Adipocyte (in vitro differentiated cells): Measurements from ENCODE around the gene SLC4A7.

Experiments
- DNase-seq: peaks from one replicate; pipeline ENCODE4 v3.0.0-alpha.2; 2015; ENCODE audit warnings: low read depth
- H3K27me3 ChIP-seq: replicated peaks from 2 replicates; pipeline ENCODE4 v1.7.0; 2013; ENCODE audit warnings: mild to moderate bottlenecking, low read length, moderate library complexity; ENCODE audit not compliant: control insufficient read depth, insufficient read depth
- H3K36me3 ChIP-seq: 2 replicates; pipeline ENCODE4 v1.7.0; 2013; ENCODE audit warnings: low read length, mild to moderate bottlenecking, moderate library complexity; ENCODE audit not compliant: control insufficient read depth, insufficient read depth, severe bottlenecking
- H3K4me1 ChIP-seq: 2 replicates; pipeline ENCODE4 v1.7.0; 2013; ENCODE audit warnings: mild to moderate bottlenecking, low read length, moderate library complexity; ENCODE audit not compliant: control insufficient read depth, insufficient read depth
- H3K4me3 ChIP-seq: 2 replicates; pipeline ENCODE4 v1.7.0; 2013; ENCODE audit warnings: mild to moderate bottlenecking, low read length, moderate library complexity
- H3K9ac ChIP-seq: 2 replicates; pipeline ENCODE4 v1.7.0; 2013; ENCODE audit warnings: mild to moderate bottlenecking, low read length, moderate library complexity
- H3K9me3 ChIP-seq: 2 replicates; pipeline ENCODE4 v1.7.0; 2013; ENCODE audit warnings: mild to moderate bottlenecking, low read length, moderate library complexity; ENCODE audit not compliant: control insufficient read depth

SLC4A7 gene

GRCh38 chr3:27485866-27486265 is 1.7 kb upstream of the SLC4A7 start:
- no peak for DNase-seq
- Histone ChIP-seq H3K36me3 (no peaks in the 10 kb centered on the region), H3K9me3 (no peaks in the 10 kb centered on the region), H3K9ac (no peak overlapping the region), H3K4me1 (peaks cover 16% of the 10 kb centered on the region), H3K4me3 (no peak overlapping the region), H3K27me3 (no peaks in the 10 kb centered on the region)

GRCh38 chr3:27483117-27484014 is 818 bp downstream of the SLC4A7 start:
- Histone ChIP-seq H3K36me3 (no peaks in the 10 kb centered on the region), H3K9me3 (no peaks in the 10 kb centered on the region), H3K9ac (peak overlapping the region; percentile 97), H3K4me3 (peak overlapping the region; percentile 98), H3K27me3 (no peaks in the 10 kb centered on the region), H3K4me1 (peaks cover 20% of the 10 kb centered on the region)
- peak; percentile 73 for DNase-seq

GRCh38 chr3:27479806-27480543 is 4.2 kb downstream of the SLC4A7 start:
- Histone ChIP-seq H3K4me1 (peaks cover 24% of the 10 kb centered on the region), H3K27me3 (no peaks in the 10 kb centered on the region), H3K9me3 (no peaks in the 10 kb centered on the region), H3K36me3 (no peaks in the 10 kb centered on the region), H3K4me3 (peak overlapping the region; percentile 36), H3K9ac (no peak overlapping the region)
- DNase-seq: no peak

- no peaks in the 10 kb centered on the region for H3K36me3 ChIP-seq
- H3K4me1 ChIP-seq: peaks cover 25% of the 10 kb centered on the region
- peak overlapping the region; percentile 51 for H3K4me3 ChIP-seq
- no peaks in the 10 kb centered on the region for H3K27me3 ChIP-seq
- DNase-seq: no peak
- no peaks in the 10 kb centered on the region for H3K9me3 ChIP-seq
- H3K9ac ChIP-seq: peak overlapping the region; percentile 66
Measured at GRCh38 chr3:27471923-27472550, 12.1 kb downstream of the SLC4A7 start.

- H3K4me1 ChIP-seq: peaks cover 23% of the 10 kb centered on the region
- no peaks in the 10 kb centered on the region for H3K9me3 ChIP-seq
- H3K4me3 ChIP-seq: no peak overlapping the region
- no peaks in the 10 kb centered on the region for H3K27me3 ChIP-seq
- DNase-seq: no peak
- no peak overlapping the region for H3K9ac ChIP-seq
- H3K36me3 ChIP-seq: no peaks in the 10 kb centered on the region
Measured at GRCh38 chr3:27468283-27468886, 15.8 kb downstream of the SLC4A7 start.

GRCh38 chr3:27467545-27467944 is 16.6 kb downstream of the SLC4A7 start:
- H3K4me3 ChIP-seq: peak overlapping the region; percentile 19
- DNase-seq: peak; percentile 71
- peak overlapping the region; percentile 66 for H3K9ac ChIP-seq
- H3K36me3 ChIP-seq: no peaks in the 10 kb centered on the region
- H3K9me3 ChIP-seq: no peaks in the 10 kb centered on the region
- H3K4me1 ChIP-seq: peaks cover 23% of the 10 kb centered on the region
- H3K27me3 ChIP-seq: no peaks in the 10 kb centered on the region

- no peak overlapping the region for H3K4me3 ChIP-seq
- H3K36me3 ChIP-seq: no peaks in the 10 kb centered on the region
- H3K27me3 ChIP-seq: no peaks in the 10 kb centered on the region
- peaks cover 10% of the 10 kb centered on the region for H3K4me1 ChIP-seq
- no peak for DNase-seq
- no peaks in the 10 kb centered on the region for H3K9me3 ChIP-seq
- no peak overlapping the region for H3K9ac ChIP-seq
Measured at GRCh38 chr3:27464646-27465045, 19.5 kb downstream of the SLC4A7 start.

GRCh38 chr3:27462228-27462627 is 22.0 kb downstream of the SLC4A7 start:
- no peaks in the 10 kb centered on the region for H3K36me3 ChIP-seq
- DNase-seq: no peak
- no peak overlapping the region for H3K4me3 ChIP-seq
- no peaks in the 10 kb centered on the region for H3K9me3 ChIP-seq
- H3K4me1 ChIP-seq: peaks cover 8% of the 10 kb centered on the region
- no peaks in the 10 kb centered on the region for H3K27me3 ChIP-seq
- H3K9ac ChIP-seq: no peak overlapping the region

- Histone ChIP-seq H3K9me3 (no peaks in the 10 kb centered on the region), H3K36me3 (no peaks in the 10 kb centered on the region), H3K9ac (no peak overlapping the region), H3K4me1 (peaks cover 18% of the 10 kb centered on the region), H3K4me3 (no peak overlapping the region), H3K27me3 (no peaks in the 10 kb centered on the region)
- DNase-seq: no peak
Measured at GRCh38 chr3:27458929-27459328, 25.3 kb downstream of the SLC4A7 start.

GRCh38 chr3:27456554-27456953 is 27.6 kb downstream of the SLC4A7 start:
- Histone ChIP-seq H3K36me3 (no peaks in the 10 kb centered on the region), H3K9me3 (no peaks in the 10 kb centered on the region), H3K4me3 (no peak overlapping the region), H3K4me1 (peaks cover 29% of the 10 kb centered on the region), H3K27me3 (no peaks in the 10 kb centered on the region), H3K9ac (no peak overlapping the region)
- no peak for DNase-seq

GRCh38 chr3:27454914-27455313 is 29.3 kb downstream of the SLC4A7 start:
- DNase-seq: peak; percentile 76
- Histone ChIP-seq H3K4me3 (peak overlapping the region; percentile 69), H3K9me3 (no peaks in the 10 kb centered on the region), H3K36me3 (no peaks in the 10 kb centered on the region), H3K9ac (peak overlapping the region; percentile 58), H3K4me1 (peaks cover 34% of the 10 kb centered on the region), H3K27me3 (no peaks in the 10 kb centered on the region)
